IPS-15b (cell line): ENCODE data around the gene NANOS3.

Experiments
- H3K27me3 ChIP-seq: one replicate; pipeline ENCODE4 v1.6.1; 2013; ENCODE audit warnings: low read length; ENCODE audit not compliant: control insufficient read depth, insufficient read depth
- H3K36me3 ChIP-seq: one replicate; pipeline ENCODE4 v1.6.1; 2013; ENCODE audit warnings: low read length; ENCODE audit not compliant: control insufficient read depth, insufficient read depth
- H3K4me1 ChIP-seq: one replicate; pipeline ENCODE4 v1.6.1; 2013; ENCODE audit warnings: mild to moderate bottlenecking, low read length; ENCODE audit not compliant: control insufficient read depth, insufficient read depth
- H3K4me3 ChIP-seq: one replicate; pipeline ENCODE4 v1.5.1; 2013; ENCODE audit warnings: low read depth, low read length
- H3K9ac ChIP-seq: one replicate; pipeline ENCODE4 v1.6.1; 2013; ENCODE audit warnings: low read depth, mild to moderate bottlenecking, low read length
- H3K9me3 ChIP-seq: one replicate; pipeline ENCODE4 v1.6.1; 2013; ENCODE audit warnings: mild to moderate bottlenecking, low read length; ENCODE audit not compliant: control insufficient read depth, insufficient read depth

Gene NANOS3

GRCh38 chr19:13902993-13903555, 26.1 kb downstream of the NANOS3 start:
- Histone ChIP-seq H3K27me3 (peaks cover 7% of the 10 kb centered on the region), H3K36me3 (no peaks in the 10 kb centered on the region), H3K4me3 (no peak overlapping the region), H3K9ac (no peak overlapping the region), H3K9me3 (no peaks in the 10 kb centered on the region), H3K4me1 (peaks cover 4% of the 10 kb centered on the region)

- Histone ChIP-seq H3K9ac (peak within 1 kb of the TSS; percentile 47), H3K9me3 (no peaks in the 10 kb centered on the region), H3K36me3 (peaks cover 5% of the 10 kb centered on the region), H3K4me3 (peak within 1 kb of the TSS; percentile 72), H3K27me3 (peaks cover 7% of the 10 kb centered on the region), H3K4me1 (peaks cover 4% of the 10 kb centered on the region)
Observed at GRCh38 chr19:13905634-13906520, 28.9 kb downstream of the NANOS3 start, which contains the start of the genes BRME1 and CC2D1A. BRME1 (minus strand) TSS chr19:13906117; CDS start chr19:13904892, 1,225 bp downstream. CC2D1A (plus strand) TSS chr19:13906201; CDS start chr19:13906442, 241 bp downstream.

GRCh38 chr19:13906521-13906904, 29.6 kb downstream of the NANOS3 start:
- Histone ChIP-seq H3K4me1 (peaks cover 4% of the 10 kb centered on the region), H3K27me3 (peaks cover 7% of the 10 kb centered on the region), H3K36me3 (peaks cover 8% of the 10 kb centered on the region), H3K9ac (peak overlapping the region; percentile 47), H3K9me3 (no peaks in the 10 kb centered on the region), H3K4me3 (peak overlapping the region; percentile 72)

- H3K9ac ChIP-seq, result peak overlapping the region; percentile 37
- no peaks in the 10 kb centered on the region for H3K9me3 ChIP-seq
- H3K4me1 ChIP-seq, result peaks cover 4% of the 10 kb centered on the region
- H3K36me3 ChIP-seq, result peaks cover 8% of the 10 kb centered on the region
- H3K4me3 ChIP-seq, result peak overlapping the region; percentile 72
- peaks cover 7% of the 10 kb centered on the region for H3K27me3 ChIP-seq
Observed at GRCh38 chr19:13906910-13907309, 30.0 kb downstream of the NANOS3 start.

- Histone ChIP-seq H3K9me3 (no peaks in the 10 kb centered on the region), H3K27me3 (peaks cover 7% of the 10 kb centered on the region)
Observed at GRCh38 chr19:13908674-13909073, 31.7 kb downstream of the NANOS3 start.

GRCh38 chr19:13909430-13909829, 32.5 kb downstream of the NANOS3 start:
- H3K9me3 ChIP-seq, result no peaks in the 10 kb centered on the region
- H3K27me3 ChIP-seq, result peaks cover 7% of the 10 kb centered on the region
- H3K9ac ChIP-seq, result no peak overlapping the region
- H3K36me3 ChIP-seq, result peaks cover 15% of the 10 kb centered on the region
- no peak overlapping the region for H3K4me3 ChIP-seq
- peaks cover 4% of the 10 kb centered on the region for H3K4me1 ChIP-seq

More at GRCh38 chr19:13908674-13909073, 31.7 kb downstream of the NANOS3 start:
- Histone ChIP-seq H3K4me3 (no peak overlapping the region), H3K9ac (no peak overlapping the region), H3K36me3 (peaks cover 14% of the 10 kb centered on the region), H3K4me1 (peaks cover 4% of the 10 kb centered on the region)

- Histone ChIP-seq H3K4me1 (no peaks in the 10 kb centered on the region), H3K36me3 (peaks cover 19% of the 10 kb centered on the region), H3K4me3 (no peak overlapping the region), H3K9ac (no peak overlapping the region), H3K27me3 (no peaks in the 10 kb centered on the region), H3K9me3 (no peaks in the 10 kb centered on the region)
Observed at GRCh38 chr19:13913352-13913751, 36.4 kb downstream of the NANOS3 start.

- Histone ChIP-seq H3K9ac (no peak overlapping the region), H3K4me3 (no peak overlapping the region), H3K4me1 (no peaks in the 10 kb centered on the region), H3K9me3 (no peaks in the 10 kb centered on the region), H3K27me3 (no peaks in the 10 kb centered on the region), H3K36me3 (peaks cover 24% of the 10 kb centered on the region)
Observed at GRCh38 chr19:13914777-13915176, 37.8 kb downstream of the NANOS3 start.

- Histone ChIP-seq H3K36me3 (peaks cover 29% of the 10 kb centered on the region), H3K27me3 (no peaks in the 10 kb centered on the region), H3K9me3 (no peaks in the 10 kb centered on the region), H3K9ac (no peak overlapping the region), H3K4me1 (no peaks in the 10 kb centered on the region), H3K4me3 (no peak overlapping the region)
Observed at GRCh38 chr19:13917888-13918406, 41.0 kb downstream of the NANOS3 start.

GRCh38 chr19:13918726-13919411, 41.9 kb downstream of the NANOS3 start:
- Histone ChIP-seq H3K4me3 (no peak overlapping the region), H3K4me1 (no peaks in the 10 kb centered on the region), H3K9me3 (no peaks in the 10 kb centered on the region), H3K36me3 (peaks cover 37% of the 10 kb centered on the region), H3K27me3 (no peaks in the 10 kb centered on the region), H3K9ac (no peak overlapping the region)

- Histone ChIP-seq H3K36me3 (peaks cover 34% of the 10 kb centered on the region), H3K9ac (no peak overlapping the region), H3K27me3 (no peaks in the 10 kb centered on the region), H3K4me3 (no peak overlapping the region), H3K4me1 (no peaks in the 10 kb centered on the region), H3K9me3 (no peaks in the 10 kb centered on the region)
Observed at GRCh38 chr19:13920524-13920923, 43.6 kb downstream of the NANOS3 start.
